ENCODE data around the gene MED4. TPM values are rescaled to one million over a fixed set of nuclear protein-coding genes. Genes with fewer than 3 reads are reported as not detected.

Gene MED4
- total and polyA plus RNA-seq, 2 experiments from 2014 or later = 29.0 to 92.5 TPM

DNA sequence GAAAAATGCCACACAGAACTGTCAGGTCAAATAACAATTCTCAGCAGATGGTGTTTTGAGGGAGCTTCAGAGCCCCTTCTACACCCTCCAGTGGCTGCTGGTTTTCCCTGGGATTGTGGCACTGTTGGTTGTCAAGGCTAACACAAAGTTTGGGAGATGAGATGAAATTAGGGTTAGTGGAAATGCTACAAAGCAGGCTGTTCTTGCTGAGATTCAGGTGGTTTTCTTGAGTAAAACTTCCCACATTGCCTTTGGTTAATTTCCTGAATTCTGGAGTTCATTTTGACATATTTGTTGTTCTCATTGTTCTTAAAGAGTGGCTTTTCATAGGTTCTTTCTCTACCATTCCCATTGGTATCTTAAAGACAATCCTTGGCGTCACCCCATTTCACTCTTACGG, 22.1 kb downstream of the MED4 start:
- DNase-seq (ENCODE audit: low spot score) = no peak
- H3K9me2 ChIP-seq (ENCODE audit: insufficient read depth) = 0 out of 2 replicates have a peak, but pooled peaks cover 3% of the 10 kb centered on the region
- no peak for ATAC-seq
- no peak overlapping the region for H3K27ac ChIP-seq (ENCODE audit: low read depth)
- H3K79me2 ChIP-seq (replicated peaks; ENCODE audit: insufficient read depth) = no peaks in the 10 kb centered on the region
- no peak overlapping the region for H3K4me3 ChIP-seq
- no peaks in the 10 kb centered on the region for H3K4me1 Mint-ChIP-seq
- no peak overlapping the region for H2AFZ ChIP-seq
- no peak overlapping the region for H3K4me2 ChIP-seq
- no peak overlapping the region for H3K4me3 Mint-ChIP-seq
- H3K27me3 Mint-ChIP-seq (ENCODE audit: insufficient read depth, low read depth, poor library complexity) = peaks cover 1% of the 10 kb centered on the region
- peaks cover 72% of the 10 kb centered on the region for H3K9me3 Mint-ChIP-seq
- H3K36me3 Mint-ChIP-seq (ENCODE audit: low read depth) = peaks cover 99% of the 10 kb centered on the region
- TF ChIP-seq CREB1 (CRISPR knock-in tag; IDR thresholded peaks at IDR 0.05; ENCODE audit: low read depth) (no peak), EZH2 (IDR thresholded peaks at IDR 0.05; ENCODE audit: low read depth, unreplicated experiment) (no peak), JUNB (IDR thresholded peaks at IDR 0.05; ENCODE audit: unreplicated experiment) (no peak), NANOG (IDR thresholded peaks at IDR 0.05; ENCODE audit: borderline replicate concordance) (no peak), EZH2phosphoT487 (IDR thresholded peaks at IDR 0.05; ENCODE audit: unreplicated experiment) (no peak), ZNF114 (CRISPR knock-in tag; IDR thresholded peaks at IDR 0.05) (no peak), STAT1 (IDR thresholded peaks at IDR 0.05; ENCODE audit: unreplicated experiment) (no peak), POLR2AphosphoS5 (IDR thresholded peaks at IDR 0.05; ENCODE audit: low read depth) (no peak)
- TF ChIP-seq, protein P1, sequence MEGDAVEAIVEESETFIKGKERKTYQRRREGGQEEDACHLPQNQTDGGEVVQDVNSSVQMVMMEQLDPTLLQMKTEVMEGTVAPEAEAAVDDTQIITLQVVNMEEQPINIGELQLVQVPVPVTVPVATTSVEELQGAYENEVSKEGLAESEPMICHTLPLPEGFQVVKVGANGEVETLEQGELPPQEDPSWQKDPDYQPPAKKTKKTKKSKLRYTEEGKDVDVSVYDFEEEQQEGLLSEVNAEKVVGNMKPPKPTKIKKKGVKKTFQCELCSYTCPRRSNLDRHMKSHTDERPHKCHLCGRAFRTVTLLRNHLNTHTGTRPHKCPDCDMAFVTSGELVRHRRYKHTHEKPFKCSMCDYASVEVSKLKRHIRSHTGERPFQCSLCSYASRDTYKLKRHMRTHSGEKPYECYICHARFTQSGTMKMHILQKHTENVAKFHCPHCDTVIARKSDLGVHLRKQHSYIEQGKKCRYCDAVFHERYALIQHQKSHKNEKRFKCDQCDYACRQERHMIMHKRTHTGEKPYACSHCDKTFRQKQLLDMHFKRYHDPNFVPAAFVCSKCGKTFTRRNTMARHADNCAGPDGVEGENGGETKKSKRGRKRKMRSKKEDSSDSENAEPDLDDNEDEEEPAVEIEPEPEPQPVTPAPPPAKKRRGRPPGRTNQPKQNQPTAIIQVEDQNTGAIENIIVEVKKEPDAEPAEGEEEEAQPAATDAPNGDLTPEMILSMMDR (conservative IDR thresholded peaks at IDR 0.05; ENCODE audit: low read depth in 2 of 2) = no peak
- TF ChIP-seq, protein P2, sequence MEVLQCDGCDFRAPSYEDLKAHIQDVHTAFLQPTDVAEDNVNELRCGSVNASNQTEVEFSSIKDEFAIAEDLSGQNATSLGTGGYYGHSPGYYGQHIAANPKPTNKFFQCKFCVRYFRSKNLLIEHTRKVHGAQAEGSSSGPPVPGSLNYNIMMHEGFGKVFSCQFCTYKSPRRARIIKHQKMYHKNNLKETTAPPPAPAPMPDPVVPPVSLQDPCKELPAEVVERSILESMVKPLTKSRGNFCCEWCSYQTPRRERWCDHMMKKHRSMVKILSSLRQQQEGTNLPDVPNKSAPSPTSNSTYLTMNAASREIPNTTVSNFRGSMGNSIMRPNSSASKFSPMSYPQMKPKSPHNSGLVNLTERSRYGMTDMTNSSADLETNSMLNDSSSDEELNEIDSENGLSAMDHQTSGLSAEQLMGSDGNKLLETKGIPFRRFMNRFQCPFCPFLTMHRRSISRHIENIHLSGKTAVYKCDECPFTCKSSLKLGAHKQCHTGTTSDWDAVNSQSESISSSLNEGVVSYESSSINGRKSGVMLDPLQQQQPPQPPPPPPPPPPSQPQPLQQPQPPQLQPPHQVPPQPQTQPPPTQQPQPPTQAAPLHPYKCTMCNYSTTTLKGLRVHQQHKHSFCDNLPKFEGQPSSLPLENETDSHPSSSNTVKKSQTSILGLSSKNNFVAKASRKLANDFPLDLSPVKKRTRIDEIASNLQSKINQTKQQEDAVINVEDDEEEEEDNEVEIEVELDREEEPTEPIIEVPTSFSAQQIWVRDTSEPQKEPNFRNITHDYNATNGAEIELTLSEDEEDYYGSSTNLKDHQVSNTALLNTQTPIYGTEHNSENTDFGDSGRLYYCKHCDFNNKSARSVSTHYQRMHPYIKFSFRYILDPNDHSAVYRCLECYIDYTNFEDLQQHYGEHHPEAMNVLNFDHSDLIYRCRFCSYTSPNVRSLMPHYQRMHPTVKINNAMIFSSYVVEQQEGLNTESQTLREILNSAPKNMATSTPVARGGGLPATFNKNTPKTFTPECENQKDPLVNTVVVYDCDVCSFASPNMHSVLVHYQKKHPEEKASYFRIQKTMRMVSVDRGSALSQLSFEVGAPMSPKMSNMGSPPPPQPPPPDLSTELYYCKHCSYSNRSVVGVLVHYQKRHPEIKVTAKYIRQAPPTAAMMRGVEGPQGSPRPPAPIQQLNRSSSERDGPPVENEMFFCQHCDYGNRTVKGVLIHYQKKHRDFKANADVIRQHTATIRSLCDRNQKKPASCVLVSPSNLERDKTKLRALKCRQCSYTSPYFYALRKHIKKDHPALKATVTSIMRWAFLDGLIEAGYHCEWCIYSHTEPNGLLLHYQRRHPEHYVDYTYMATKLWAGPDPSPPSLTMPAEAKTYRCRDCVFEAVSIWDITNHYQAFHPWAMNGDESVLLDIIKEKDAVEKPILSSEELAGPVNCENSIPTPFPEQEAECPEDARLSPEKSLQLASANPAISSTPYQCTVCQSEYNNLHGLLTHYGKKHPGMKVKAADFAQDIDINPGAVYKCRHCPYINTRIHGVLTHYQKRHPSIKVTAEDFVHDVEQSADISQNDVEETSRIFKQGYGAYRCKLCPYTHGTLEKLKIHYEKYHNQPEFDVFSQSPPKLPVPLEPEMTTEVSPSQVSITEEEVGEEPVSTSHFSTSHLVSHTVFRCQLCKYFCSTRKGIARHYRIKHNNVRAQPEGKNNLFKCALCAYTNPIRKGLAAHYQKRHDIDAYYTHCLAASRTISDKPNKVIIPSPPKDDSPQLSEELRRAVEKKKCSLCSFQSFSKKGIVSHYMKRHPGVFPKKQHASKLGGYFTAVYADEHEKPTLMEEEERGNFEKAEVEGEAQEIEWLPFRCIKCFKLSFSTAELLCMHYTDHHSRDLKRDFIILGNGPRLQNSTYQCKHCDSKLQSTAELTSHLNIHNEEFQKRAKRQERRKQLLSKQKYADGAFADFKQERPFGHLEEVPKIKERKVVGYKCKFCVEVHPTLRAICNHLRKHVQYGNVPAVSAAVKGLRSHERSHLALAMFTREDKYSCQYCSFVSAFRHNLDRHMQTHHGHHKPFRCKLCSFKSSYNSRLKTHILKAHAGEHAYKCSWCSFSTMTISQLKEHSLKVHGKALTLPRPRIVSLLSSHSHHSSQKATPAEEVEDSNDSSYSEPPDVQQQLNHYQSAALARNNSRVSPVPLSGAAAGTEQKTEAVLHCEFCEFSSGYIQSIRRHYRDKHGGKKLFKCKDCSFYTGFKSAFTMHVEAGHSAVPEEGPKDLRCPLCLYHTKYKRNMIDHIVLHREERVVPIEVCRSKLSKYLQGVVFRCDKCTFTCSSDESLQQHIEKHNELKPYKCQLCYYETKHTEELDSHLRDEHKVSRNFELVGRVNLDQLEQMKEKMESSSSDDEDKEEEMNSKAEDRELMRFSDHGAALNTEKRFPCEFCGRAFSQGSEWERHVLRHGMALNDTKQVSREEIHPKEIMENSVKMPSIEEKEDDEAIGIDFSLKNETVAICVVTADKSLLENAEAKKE (CRISPR knock-in tag; IDR thresholded peaks at IDR 0.05) = no peak
- peaks cover 73% of the 10 kb centered on the region for H3K36me3 ChIP-seq (ENCODE audit: insufficient read depth)
- no peaks in the 10 kb centered on the region for H3F3A ChIP-seq (replicated peaks; ENCODE audit: low read depth)
- H3K27ac Mint-ChIP-seq = no peak overlapping the region
- H3K4me1 ChIP-seq (ENCODE audit: insufficient read depth) = no peaks in the 10 kb centered on the region
- no peaks in the 10 kb centered on the region for H4K20me1 ChIP-seq (replicated peaks; ENCODE audit: insufficient read depth)
- H3K27me3 ChIP-seq (ENCODE audit: insufficient read depth) = no peaks in the 10 kb centered on the region
